Measurements from ENCODE around the gene CEACAM18.

Gene CEACAM18

DNA sequence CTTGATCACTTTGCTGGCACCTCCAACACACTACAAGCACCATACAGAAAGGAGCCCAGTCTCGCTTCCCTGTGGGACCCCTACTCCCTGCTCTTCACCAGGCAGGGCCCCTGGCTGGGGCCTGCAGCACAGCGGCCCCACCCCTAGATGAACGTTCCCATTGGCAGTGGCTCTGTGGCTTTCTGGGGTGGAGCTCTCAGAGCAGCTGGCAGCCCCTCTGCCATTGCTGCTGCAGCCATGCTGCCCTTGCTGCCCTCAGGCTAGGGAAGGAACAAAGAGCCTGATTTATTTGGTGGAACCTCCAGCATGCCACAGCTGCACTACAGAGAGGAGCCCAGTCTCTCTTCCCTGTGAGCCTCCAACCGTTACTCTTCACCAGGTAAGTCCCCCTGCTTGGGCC is 47.3 kb downstream of the CEACAM18 start:
- TF ChIP-seq, protein P1, sequence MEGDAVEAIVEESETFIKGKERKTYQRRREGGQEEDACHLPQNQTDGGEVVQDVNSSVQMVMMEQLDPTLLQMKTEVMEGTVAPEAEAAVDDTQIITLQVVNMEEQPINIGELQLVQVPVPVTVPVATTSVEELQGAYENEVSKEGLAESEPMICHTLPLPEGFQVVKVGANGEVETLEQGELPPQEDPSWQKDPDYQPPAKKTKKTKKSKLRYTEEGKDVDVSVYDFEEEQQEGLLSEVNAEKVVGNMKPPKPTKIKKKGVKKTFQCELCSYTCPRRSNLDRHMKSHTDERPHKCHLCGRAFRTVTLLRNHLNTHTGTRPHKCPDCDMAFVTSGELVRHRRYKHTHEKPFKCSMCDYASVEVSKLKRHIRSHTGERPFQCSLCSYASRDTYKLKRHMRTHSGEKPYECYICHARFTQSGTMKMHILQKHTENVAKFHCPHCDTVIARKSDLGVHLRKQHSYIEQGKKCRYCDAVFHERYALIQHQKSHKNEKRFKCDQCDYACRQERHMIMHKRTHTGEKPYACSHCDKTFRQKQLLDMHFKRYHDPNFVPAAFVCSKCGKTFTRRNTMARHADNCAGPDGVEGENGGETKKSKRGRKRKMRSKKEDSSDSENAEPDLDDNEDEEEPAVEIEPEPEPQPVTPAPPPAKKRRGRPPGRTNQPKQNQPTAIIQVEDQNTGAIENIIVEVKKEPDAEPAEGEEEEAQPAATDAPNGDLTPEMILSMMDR (IDR thresholded peaks at IDR 0.05; ENCODE audit: low read depth, low read length, missing control alignments), result no peak
- H3K4me3 ChIP-seq (ENCODE audit: low read depth, low read length), result no peak overlapping the region
- DNase-seq (ENCODE audit: low read depth), result no peak

DNA sequence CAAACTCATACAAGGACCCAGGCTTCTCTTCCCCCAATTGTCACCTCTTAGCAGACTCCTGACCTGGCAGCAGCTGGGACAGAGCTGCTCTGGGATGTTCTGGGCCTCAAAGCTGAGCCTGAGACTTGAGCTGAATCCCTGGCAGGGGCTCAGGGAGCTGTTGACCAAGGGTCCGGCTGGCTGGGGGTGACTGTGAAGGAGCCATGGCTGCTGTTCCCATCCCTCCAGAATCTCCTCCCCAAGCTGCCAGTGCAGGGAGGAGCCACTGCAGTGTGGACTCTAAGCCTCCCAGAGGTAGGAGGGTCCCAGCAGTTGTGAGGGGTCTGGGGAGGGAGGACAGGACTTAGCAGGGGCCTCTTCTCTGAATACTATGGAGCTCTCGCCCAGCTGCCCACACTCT is 51.0 kb downstream of the CEACAM18 start:
- H3K4me3 ChIP-seq (ENCODE audit: low read depth, low read length), result no peak overlapping the region
- TF ChIP-seq, protein P1 (IDR thresholded peaks at IDR 0.05; ENCODE audit: low read depth, low read length, missing control alignments), result no peak
- no peak for DNase-seq (ENCODE audit: low read depth)

DNA sequence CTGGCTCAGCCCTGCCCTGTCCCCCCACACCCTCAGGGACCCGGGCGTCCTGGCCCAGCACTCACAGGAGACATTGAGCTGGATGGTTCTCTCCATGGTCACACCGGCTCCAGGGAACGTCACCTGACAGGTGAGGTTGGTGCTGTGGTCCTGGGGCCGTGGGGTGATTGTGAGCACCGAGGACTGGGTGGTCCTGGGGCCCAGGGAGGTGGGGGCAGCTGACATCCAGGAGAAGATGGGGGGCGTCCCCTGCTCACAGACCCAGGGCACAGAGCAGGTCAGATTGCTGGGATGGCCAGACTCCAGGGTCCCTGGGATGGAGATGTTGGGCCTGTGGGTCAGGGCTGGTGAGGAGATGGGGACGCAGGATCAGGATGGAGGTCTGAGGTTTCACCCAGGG is 52.3 kb downstream of the CEACAM18 start:
- DNase-seq (ENCODE audit: low read depth), result no peak
- no peak overlapping the region for H3K4me3 ChIP-seq (ENCODE audit: low read depth, low read length)
- TF ChIP-seq, protein P1 (IDR thresholded peaks at IDR 0.05; ENCODE audit: low read depth, low read length, missing control alignments), result no peak

DNA sequence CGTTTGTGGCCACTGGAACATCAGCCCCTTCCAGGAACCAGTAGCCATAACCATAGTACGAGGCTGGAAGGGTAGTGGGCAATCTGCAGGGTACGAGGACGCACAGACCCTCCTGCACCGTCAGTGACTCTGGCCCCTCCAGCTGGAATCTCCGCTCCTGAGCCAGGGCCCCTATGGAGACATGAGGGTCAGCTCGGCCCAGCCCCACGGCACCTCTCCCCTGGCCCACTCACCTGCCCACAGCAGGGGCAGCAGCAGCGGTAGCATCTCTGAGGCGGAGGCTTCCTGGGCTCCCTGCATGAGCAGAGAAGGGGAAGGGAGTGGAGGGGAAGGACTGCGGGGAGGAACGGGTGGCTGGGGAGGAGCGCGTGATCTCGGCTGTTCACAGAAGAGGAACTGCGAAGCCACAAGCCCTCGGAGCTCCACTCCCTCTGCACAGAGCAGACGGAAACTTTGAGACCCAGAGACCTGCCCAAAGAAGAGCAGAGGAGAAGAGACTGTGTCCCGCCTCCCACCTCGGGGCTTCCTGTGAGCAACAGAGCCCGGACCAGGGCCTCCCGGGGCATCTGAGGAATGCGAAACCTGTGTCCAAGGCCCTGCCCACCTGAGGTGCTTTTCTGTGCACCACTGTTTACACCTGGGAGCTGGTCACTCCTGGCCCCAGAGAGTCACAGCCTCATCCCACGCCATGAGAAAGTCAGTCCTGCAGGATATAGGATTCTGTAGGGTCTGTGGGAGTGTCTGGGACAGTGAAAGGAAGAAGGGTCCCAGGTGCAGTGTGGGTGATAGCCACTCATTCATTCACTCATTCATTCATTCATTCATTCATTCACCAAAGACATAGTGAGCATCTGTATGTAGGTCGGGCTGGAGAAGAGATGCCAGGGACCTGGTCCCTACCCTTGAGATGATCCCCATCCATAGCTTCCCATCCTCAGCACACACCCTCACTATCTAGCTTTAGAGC is 53.3 kb downstream of the CEACAM18 start, which contains the start of gene SIGLEC6:
SIGLEC6 (minus strand) TSS at position 322 of the 967 bp plus-strand sequence; CDS start at position 300, 22 bp downstream.
- H3K4me3 ChIP-seq (ENCODE audit: low read depth, low read length), result peak within 1 kb of the TSS; percentile 5; the same call in 1 of the 2 replicates
- peak; percentile 54 for DNase-seq (ENCODE audit: low read depth)
- TF ChIP-seq, protein P1 (IDR thresholded peaks at IDR 0.05; ENCODE audit: low read depth, low read length, missing control alignments), result no peak

DNA sequence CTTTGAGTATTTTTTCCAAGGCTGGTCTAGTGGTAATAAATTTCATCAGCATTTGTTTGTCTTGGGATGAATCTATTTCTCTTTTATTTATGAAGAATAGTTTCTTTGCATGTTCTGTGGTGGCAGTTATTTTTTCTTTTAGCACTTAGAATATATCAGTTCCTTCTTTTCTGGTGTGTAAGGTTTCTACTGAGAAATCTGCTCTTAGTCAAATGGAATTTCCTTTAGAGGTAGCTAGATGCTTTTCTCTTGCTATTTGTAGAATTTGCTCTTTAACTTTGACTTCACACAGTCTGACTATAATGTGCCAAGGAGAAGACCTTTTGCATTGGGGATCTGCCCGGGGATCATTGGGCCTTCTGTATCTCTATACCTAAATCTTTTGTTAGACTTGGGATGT is 57.2 kb downstream of the CEACAM18 start:
- no peak overlapping the region for H3K4me3 ChIP-seq (ENCODE audit: low read depth, low read length)
- DNase-seq (ENCODE audit: low read depth), result no peak
- TF ChIP-seq, protein P1 (IDR thresholded peaks at IDR 0.05; ENCODE audit: low read depth, low read length, missing control alignments), result no peak

DNA sequence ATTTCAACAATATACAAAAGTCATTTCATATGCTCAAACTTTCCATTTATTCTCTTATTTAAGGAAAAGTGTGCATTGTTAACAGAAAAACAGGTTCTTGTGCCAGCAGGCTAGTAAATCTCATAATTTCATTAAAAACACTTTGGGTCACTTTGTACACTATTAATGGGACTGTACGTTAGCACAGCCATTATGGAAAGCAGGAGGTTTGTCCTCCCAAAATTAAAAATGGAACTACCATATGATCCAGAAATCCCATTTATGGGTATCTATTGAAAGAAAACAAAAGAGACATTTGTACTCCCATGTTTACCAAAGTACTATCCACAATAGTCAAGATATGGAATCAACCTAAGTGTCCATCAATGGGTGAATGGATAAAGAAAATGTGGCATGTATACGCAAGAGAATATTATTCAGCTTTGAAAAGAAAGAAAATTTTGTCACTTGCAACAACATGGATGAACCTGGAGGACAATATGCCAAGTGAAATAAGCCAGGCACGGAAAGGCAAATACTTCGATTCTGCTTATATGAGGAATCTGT is 61.6 kb downstream of the CEACAM18 start:
- no peak for DNase-seq (ENCODE audit: low read depth)
- H3K4me3 ChIP-seq (ENCODE audit: low read depth, low read length), result no peak overlapping the region
- TF ChIP-seq, protein P1 (IDR thresholded peaks at IDR 0.05; ENCODE audit: low read depth, low read length, missing control alignments), result no peak

All from GM12864 (cell line).